Measurements from ENCODE around the gene UGT1A4. TPM values are rescaled to one million over a fixed set of nuclear protein-coding genes. Genes with fewer than 3 reads are reported as not detected.
A peak's percentile ranks its signal among the peaks of the same experiment; 100 is the strongest.

The UGT1A4 gene
- total RNA-seq, 5 donors from 2014 or later (not counting 1 experiment from before 2014, with no cell fraction given), result not detected

- no peak for ATAC-seq (replicated peaks in 1 of 4)
- no peak overlapping the region for H3K27ac Mint-ChIP-seq
These were observed 72.8 kb downstream of the UGT1A4 start for GRCh38 chr2:233791151-233791882.

GRCh38 chr2:233791883-233792329, 73.4 kb downstream of the UGT1A4 start:
- H3K4me1 Mint-ChIP-seq, result no peaks in the 10 kb centered on the region
- Histone ChIP-seq H3K4me3 (ENCODE audit: control insufficient read depth in 1 of 2, extremely low read depth in 1 of 2, low read length in 1 of 2) (no peak overlapping the region), H3K9me3 (no peaks in the 10 kb centered on the region), H3K27me3 (replicated peaks in 1 of 2; ENCODE audit: control insufficient read depth in 2 of 2, extremely low read depth in 1 of 2, insufficient read depth in 2 of 2, low read length in 1 of 2) (peaks cover 0 to 9% of the 10 kb centered on the region in 2 experiments), H3K36me3 (ENCODE audit: control insufficient read depth in 2 of 2, extremely low read depth in 1 of 2, insufficient read depth in 1 of 2, low read length in 1 of 2) (no peaks in the 10 kb centered on the region), H3K27ac (ENCODE audit: low read length) (no peak overlapping the region), H3K4me1 (ENCODE audit: control insufficient read depth in 1 of 2, extremely low read depth in 1 of 2, insufficient read depth in 2 of 2, low read length in 2 of 2) (no peaks in the 10 kb centered on the region)
- H3K9me3 Mint-ChIP-seq, result no peaks in the 10 kb centered on the region
- no peak for DNase-seq
- ATAC-seq (replicated peaks in 1 of 4), result no peak
- no peak overlapping the region for H3K4me3 Mint-ChIP-seq
- peaks cover 3 to 4% of the 10 kb centered on the region in 2 donors for H3K27me3 Mint-ChIP-seq
- ChIA-PET CTCF (no interaction called here), POLR2A (no interaction called here)
- WGBS (ENCODE audit: insufficient coverage), result 56% methylated on average over 9 of the region's 9 CpGs
- no peaks in the 10 kb centered on the region for H3K36me3 Mint-ChIP-seq
- no peak overlapping the region for H3K27ac Mint-ChIP-seq

More at GRCh38 chr2:233791151-233791882, 72.8 kb downstream of the UGT1A4 start:
- Histone ChIP-seq H3K27me3 (replicated peaks in 1 of 2; ENCODE audit: control insufficient read depth in 2 of 2, extremely low read depth in 1 of 2, insufficient read depth in 2 of 2, low read length in 1 of 2) (peaks cover 0 to 9% of the 10 kb centered on the region in 2 experiments), H3K27ac (ENCODE audit: low read length) (no peak overlapping the region), H3K9me3 (no peaks in the 10 kb centered on the region), H3K4me3 (ENCODE audit: control insufficient read depth in 1 of 2, extremely low read depth in 1 of 2, low read length in 1 of 2) (no peak overlapping the region), H3K36me3 (ENCODE audit: control insufficient read depth in 2 of 2, extremely low read depth in 1 of 2, insufficient read depth in 1 of 2, low read length in 1 of 2) (no peaks in the 10 kb centered on the region), H3K4me1 (ENCODE audit: control insufficient read depth in 1 of 2, extremely low read depth in 1 of 2, insufficient read depth in 2 of 2, low read length in 2 of 2) (no peaks in the 10 kb centered on the region)
- peaks cover 5 to 7% of the 10 kb centered on the region in 2 donors for H3K27me3 Mint-ChIP-seq
- WGBS (ENCODE audit: insufficient coverage), result 83% methylated on average over 17 of the region's 18 CpGs
- H3K36me3 Mint-ChIP-seq, result no peaks in the 10 kb centered on the region
- no peak for DNase-seq
- peaks cover 0 to 2% (median under 1%) of the 10 kb centered on the region in 3 donors for H3K9me3 Mint-ChIP-seq
- CTCF ChIA-PET, result no interaction called here
- POLR2A ChIA-PET, result interaction anchor here in 1 of 2 donors (0.6 kb wide), 2 partner anchors 11 to 744 kb away, joined by 3 read pairs; no protein-coding TSS in a partner anchor
- no peak overlapping the region for H3K4me3 Mint-ChIP-seq
- H3K4me1 Mint-ChIP-seq, result no peaks in the 10 kb centered on the region

- no peaks in the 10 kb centered on the region for H3K9me3 ChIP-seq
- CTCF ChIA-PET, result no interaction called here
- no peaks in the 10 kb centered on the region for H3K4me1 ChIP-seq (ENCODE audit: control insufficient read depth in 1 of 2, extremely low read depth in 1 of 2, insufficient read depth in 2 of 2, low read length in 2 of 2)
- 88% methylated on average over 7 of the region's 7 CpGs for WGBS (ENCODE audit: insufficient coverage)
- H3K27ac ChIP-seq (ENCODE audit: low read length), result no peak overlapping the region
- H3K4me1 Mint-ChIP-seq, result no peaks in the 10 kb centered on the region
- DNase-seq, result no peak
- H3K27me3 ChIP-seq (replicated peaks in 1 of 2; ENCODE audit: control insufficient read depth in 2 of 2, extremely low read depth in 1 of 2, insufficient read depth in 2 of 2, low read length in 1 of 2), result peaks cover 0 to 9% of the 10 kb centered on the region in 2 experiments
- peaks cover 3 to 4% of the 10 kb centered on the region in 2 donors for H3K27me3 Mint-ChIP-seq
- H3K4me3 Mint-ChIP-seq, result no peak overlapping the region
- H3K4me3 ChIP-seq (ENCODE audit: control insufficient read depth in 1 of 2, extremely low read depth in 1 of 2, low read length in 1 of 2), result no peak overlapping the region
- H3K36me3 Mint-ChIP-seq, result no peaks in the 10 kb centered on the region
- POLR2A ChIA-PET, result no interaction called here
- no peaks in the 10 kb centered on the region for H3K9me3 Mint-ChIP-seq
- no peak overlapping the region for H3K27ac Mint-ChIP-seq
- H3K36me3 ChIP-seq (ENCODE audit: control insufficient read depth in 2 of 2, extremely low read depth in 1 of 2, insufficient read depth in 1 of 2, low read length in 1 of 2), result no peaks in the 10 kb centered on the region
- ATAC-seq (replicated peaks in 1 of 4), result no peak
These were observed 74.2 kb downstream of the UGT1A4 start for GRCh38 chr2:233792720-233793119.

GRCh38 chr2:233793465-233794127, 75.1 kb downstream of the UGT1A4 start:
- 80% methylated on average over 11 of the region's 18 CpGs for WGBS (ENCODE audit: insufficient coverage)
- DNase-seq, result no peak

GRCh38 chr2:233794128-233794658, 75.7 kb downstream of the UGT1A4 start:
- CTCF ChIA-PET, result no interaction called here
- Histone ChIP-seq H3K9me3 (no peaks in the 10 kb centered on the region), H3K36me3 (ENCODE audit: control insufficient read depth in 2 of 2, extremely low read depth in 1 of 2, insufficient read depth in 1 of 2, low read length in 1 of 2) (no peaks in the 10 kb centered on the region), H3K4me3 (ENCODE audit: control insufficient read depth in 1 of 2, extremely low read depth in 1 of 2, low read length in 1 of 2) (no peak overlapping the region), H3K4me1 (ENCODE audit: control insufficient read depth in 1 of 2, extremely low read depth in 1 of 2, insufficient read depth in 2 of 2, low read length in 2 of 2) (no peaks in the 10 kb centered on the region), H3K27ac (ENCODE audit: low read length) (no peak overlapping the region), H3K27me3 (replicated peaks in 1 of 2; ENCODE audit: control insufficient read depth in 2 of 2, extremely low read depth in 1 of 2, insufficient read depth in 2 of 2, low read length in 1 of 2) (peaks cover 0 to 14% of the 10 kb centered on the region in 2 experiments)
- Mint-ChIP-seq H3K36me3 (no peaks in the 10 kb centered on the region), H3K4me3 (no peak overlapping the region), H3K27me3 (peaks cover 3 to 6% of the 10 kb centered on the region in 2 donors), H3K27ac (no peak overlapping the region), H3K9me3 (no peaks in the 10 kb centered on the region), H3K4me1 (no peaks in the 10 kb centered on the region)
- POLR2A ChIA-PET, result no interaction called here
- DNase-seq (no peak), ATAC-seq (replicated peaks in 1 of 4) (no peak)
- 80% methylated on average over 17 of the region's 17 CpGs for WGBS (ENCODE audit: insufficient coverage)

More at GRCh38 chr2:233793465-233794127, 75.1 kb downstream of the UGT1A4 start:
- Mint-ChIP-seq H3K27ac (no peak overlapping the region), H3K9me3 (no peaks in the 10 kb centered on the region), H3K36me3 (no peaks in the 10 kb centered on the region), H3K4me3 (no peak overlapping the region), H3K4me1 (no peaks in the 10 kb centered on the region), H3K27me3 (peaks cover 3 to 6% of the 10 kb centered on the region in 2 donors)
- Histone ChIP-seq H3K27ac (ENCODE audit: low read length) (no peak overlapping the region), H3K27me3 (replicated peaks in 1 of 2; ENCODE audit: control insufficient read depth in 2 of 2, extremely low read depth in 1 of 2, insufficient read depth in 2 of 2, low read length in 1 of 2) (peaks cover 0 to 10% of the 10 kb centered on the region in 2 experiments), H3K4me1 (ENCODE audit: control insufficient read depth in 1 of 2, extremely low read depth in 1 of 2, insufficient read depth in 2 of 2, low read length in 2 of 2) (no peaks in the 10 kb centered on the region), H3K9me3 (no peaks in the 10 kb centered on the region), H3K36me3 (ENCODE audit: control insufficient read depth in 2 of 2, extremely low read depth in 1 of 2, insufficient read depth in 1 of 2, low read length in 1 of 2) (no peaks in the 10 kb centered on the region), H3K4me3 (ENCODE audit: control insufficient read depth in 1 of 2, extremely low read depth in 1 of 2, low read length in 1 of 2) (no peak overlapping the region)
- no peak for ATAC-seq (replicated peaks in 1 of 4)
- POLR2A ChIA-PET, result no interaction called here
- CTCF ChIA-PET, result no interaction called here

- no peak overlapping the region for H3K4me3 ChIP-seq (ENCODE audit: control insufficient read depth in 1 of 2, extremely low read depth in 1 of 2, low read length in 1 of 2)
- H3K27me3 ChIP-seq (replicated peaks in 1 of 2; ENCODE audit: control insufficient read depth in 2 of 2, extremely low read depth in 1 of 2, insufficient read depth in 2 of 2, low read length in 1 of 2), result peaks cover 0 to 17% of the 10 kb centered on the region in 2 experiments
- H3K27me3 Mint-ChIP-seq, result peaks cover 3 to 6% of the 10 kb centered on the region in 2 donors
- H3K36me3 ChIP-seq (ENCODE audit: control insufficient read depth in 2 of 2, extremely low read depth in 1 of 2, insufficient read depth in 1 of 2, low read length in 1 of 2), result no peaks in the 10 kb centered on the region
- DNase-seq (peak in 1 of 35 experiments; percentile 9), ATAC-seq (replicated peaks in 1 of 4) (no peak)
- 85% methylated on average over 13 of the region's 13 CpGs for WGBS (ENCODE audit: insufficient coverage)
- ChIA-PET CTCF (no interaction called here), POLR2A (interaction anchor here in 1 of 2 donors (0.5 kb wide), 1 partner anchor 190 kb away, joined by 3 read pairs; no protein-coding TSS in a partner anchor)
- no peak overlapping the region for H3K27ac ChIP-seq (ENCODE audit: low read length)
- no peaks in the 10 kb centered on the region for H3K36me3 Mint-ChIP-seq
- H3K9me3 Mint-ChIP-seq, result peaks cover 0 to 5% (median 0%) of the 10 kb centered on the region in 3 donors
- no peak overlapping the region for H3K4me3 Mint-ChIP-seq
- no peaks in the 10 kb centered on the region for H3K4me1 Mint-ChIP-seq
- no peak overlapping the region for H3K27ac Mint-ChIP-seq
- no peaks in the 10 kb centered on the region for H3K9me3 ChIP-seq
- no peaks in the 10 kb centered on the region for H3K4me1 ChIP-seq (ENCODE audit: control insufficient read depth in 1 of 2, extremely low read depth in 1 of 2, insufficient read depth in 2 of 2, low read length in 2 of 2)
These were observed 77.2 kb downstream of the UGT1A4 start for GRCh38 chr2:233795735-233796171.
